ENCODE measurements around the gene SLC6A19.
"Not testable (repeated sequence)": the region's sequence is repeated elsewhere in the genome, so short reads cannot be mapped to it uniquely, and the experiment has no call there.

The SLC6A19 gene

GRCh38 chr5:1222621-1223277 is 21.4 kb downstream of the SLC6A19 start:
- DNase-seq (ENCODE audit: low read depth in 2 of 2), result no peak

- no peak for DNase-seq (ENCODE audit: low read depth in 2 of 2)
These were observed 21.9 kb downstream of the SLC6A19 start for GRCh38 chr5:1223278-1223670.

GRCh38 chr5:1224631-1225030 is 23.2 kb downstream of the SLC6A19 start:
- no peak for DNase-seq (ENCODE audit: low read depth in 2 of 2)

- no peak for DNase-seq (ENCODE audit: low read depth in 2 of 2)
These were observed 23.7 kb downstream of the SLC6A19 start, which contains the start of gene SLC6A18 for GRCh38 chr5:1225081-1225480. Gene SLC6A18, plus strand, starts transcription at chr5:1225381. Its CDS starts 97 bp downstream, at chr5:1225478.

GRCh38 chr5:1226231-1226630 is 24.8 kb downstream of the SLC6A19 start:
- no peak for DNase-seq (ENCODE audit: low read depth in 2 of 2)

GRCh38 chr5:1226839-1227581 is 25.6 kb downstream of the SLC6A19 start:
- no peak for DNase-seq (ENCODE audit: low read depth in 2 of 2)

GRCh38 chr5:1227667-1228066 is 26.3 kb downstream of the SLC6A19 start:
- DNase-seq (ENCODE audit: low read depth in 2 of 2), result no peak

- DNase-seq (ENCODE audit: low read depth in 2 of 2), result no peak
These were observed 26.7 kb downstream of the SLC6A19 start for GRCh38 chr5:1228120-1228519.

- DNase-seq (ENCODE audit: low read depth in 2 of 2), result not testable (repeated sequence)
These were observed 27.6 kb downstream of the SLC6A19 start for GRCh38 chr5:1229023-1229422.

- no peak for DNase-seq (ENCODE audit: low read depth in 2 of 2)
These were observed 28.4 kb downstream of the SLC6A19 start for GRCh38 chr5:1229822-1230221.

- no peak for DNase-seq (ENCODE audit: low read depth in 2 of 2)
These were observed 29.2 kb downstream of the SLC6A19 start for GRCh38 chr5:1230551-1230950.

- no peak for DNase-seq (ENCODE audit: low read depth in 2 of 2)
These were observed 30.0 kb downstream of the SLC6A19 start for GRCh38 chr5:1231354-1231905.

GRCh38 chr5:1232780-1233179 is 31.4 kb downstream of the SLC6A19 start:
- DNase-seq (ENCODE audit: low read depth in 2 of 2), result no peak

GRCh38 chr5:1235379-1235778 is 34.0 kb downstream of the SLC6A19 start:
- no peak for DNase-seq (ENCODE audit: low read depth in 2 of 2)

GRCh38 chr5:1235838-1236237 is 34.4 kb downstream of the SLC6A19 start:
- no peak for DNase-seq (ENCODE audit: low read depth in 2 of 2)

GRCh38 chr5:1239505-1240251 is 38.3 kb downstream of the SLC6A19 start:
- DNase-seq (ENCODE audit: low read depth in 2 of 2), result no peak

- DNase-seq (ENCODE audit: low read depth in 2 of 2), result no peak
These were observed 39.3 kb downstream of the SLC6A19 start for GRCh38 chr5:1240496-1241260.

- DNase-seq (ENCODE audit: low read depth in 2 of 2), result no peak
These were observed 40.2 kb downstream of the SLC6A19 start for GRCh38 chr5:1241509-1242080.

GRCh38 chr5:1242733-1243486 is 41.5 kb downstream of the SLC6A19 start:
- no peak for DNase-seq (ENCODE audit: low read depth in 2 of 2)

GRCh38 chr5:1243487-1244130 is 42.2 kb downstream of the SLC6A19 start:
- DNase-seq (ENCODE audit: low read depth in 2 of 2), result no peak
